Suppressor macrophage treated with lipopolysaccharide for 4 hours (primary cell): Measurements from ENCODE around the gene SLC16A2.

ENCODE experiments used
- DNase-seq: peaks from one replicate; pipeline ENCODE4 v3.0.0-alpha.2; 2020

Gene SLC16A2

DNA sequence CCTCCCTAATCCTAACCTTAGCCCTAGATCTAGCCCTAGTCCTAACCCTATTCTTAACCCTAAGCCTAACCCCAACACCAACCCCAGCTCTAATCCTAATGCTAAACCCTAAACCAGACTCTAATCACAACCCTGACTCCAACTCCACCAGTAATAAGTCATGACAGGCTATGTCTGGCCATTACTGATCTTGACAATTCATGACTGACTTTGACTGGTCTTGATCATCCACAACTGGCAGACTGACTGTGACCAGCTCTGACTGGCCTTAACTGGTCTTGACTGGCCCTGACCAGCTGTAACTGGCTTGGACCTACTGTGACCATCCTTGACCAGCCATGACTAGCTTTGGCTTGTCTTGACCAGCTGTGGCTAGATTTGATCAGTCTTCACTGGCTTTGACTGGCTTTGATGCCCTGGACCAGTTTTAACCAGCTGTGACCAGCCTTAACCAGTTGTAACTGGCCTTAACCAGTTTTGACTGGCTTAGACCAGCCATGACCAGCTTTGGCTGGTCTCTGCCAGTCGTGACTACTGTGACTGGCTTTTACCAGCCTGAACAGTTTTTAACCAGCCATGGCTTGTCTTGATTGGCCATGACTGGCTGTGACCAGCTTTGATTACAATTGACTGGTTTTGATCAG, 124.7 kb downstream of the SLC16A2 start:
- DNase-seq, result no peak

DNA sequence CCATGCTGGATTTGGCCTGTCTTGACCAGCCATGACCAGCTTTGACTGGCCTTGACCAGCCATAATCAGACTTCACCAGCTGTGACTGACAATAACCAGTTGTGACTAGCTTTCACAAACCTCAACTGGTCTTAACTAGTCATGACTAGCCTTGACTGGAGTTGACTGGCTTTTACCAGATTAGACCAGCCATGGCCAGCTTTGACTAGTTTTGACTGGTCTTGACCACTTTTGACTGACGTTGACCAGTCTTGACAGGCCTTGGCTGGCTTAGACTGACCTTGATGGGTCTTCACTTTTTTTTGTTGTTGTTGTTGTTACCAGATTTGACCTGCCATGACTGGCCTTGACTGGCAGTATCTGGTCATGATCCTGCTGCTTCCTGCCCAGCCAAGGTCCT, 125.7 kb downstream of the SLC16A2 start:
- no peak for DNase-seq

DNA sequence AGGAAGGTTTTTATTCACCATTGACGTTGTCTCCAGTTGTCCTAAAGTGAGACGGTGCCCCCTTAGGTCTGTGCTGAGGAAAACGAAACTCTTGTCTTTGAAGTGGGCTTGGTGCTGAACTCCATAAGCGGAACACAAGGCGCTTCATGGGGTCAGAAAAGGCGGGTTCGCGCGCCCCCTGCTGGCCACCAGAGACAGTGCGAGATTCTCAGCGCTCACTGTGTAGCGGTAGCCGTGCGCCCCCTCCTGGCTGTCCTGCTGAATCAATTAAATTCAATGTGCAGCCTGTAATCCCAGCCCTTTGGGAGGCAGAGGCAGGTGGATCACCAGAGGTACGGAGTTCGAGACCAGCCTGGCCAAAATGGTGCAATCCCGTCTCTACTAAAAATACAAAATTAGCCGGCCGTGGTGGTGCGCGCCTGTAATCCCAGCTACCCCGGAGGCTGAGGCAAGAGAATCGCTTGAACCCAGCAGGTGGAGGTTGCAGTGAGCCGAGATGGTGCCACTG, 129.1 kb downstream of the SLC16A2 start:
- DNase-seq, result peak; percentile 84

DNA sequence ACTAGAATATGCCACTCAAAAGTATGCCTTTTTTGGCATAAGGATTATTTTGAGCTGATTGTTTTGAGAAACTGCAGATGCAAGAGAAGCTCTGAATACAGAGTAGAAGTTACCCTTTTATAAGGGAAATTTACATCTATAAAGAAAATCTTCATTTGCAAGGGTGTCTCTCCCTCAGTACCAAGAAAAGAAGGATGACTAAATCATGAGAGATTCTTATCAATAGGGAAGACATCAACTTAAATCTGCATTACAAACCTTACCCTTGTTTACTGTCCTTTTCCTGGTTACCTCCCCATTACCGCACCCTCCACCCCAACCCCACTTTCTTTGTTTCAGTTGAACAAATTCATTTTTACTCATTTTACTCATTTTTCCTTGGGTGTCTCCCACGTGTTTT, 130.6 kb downstream of the SLC16A2 start:
- no peak for DNase-seq

DNA sequence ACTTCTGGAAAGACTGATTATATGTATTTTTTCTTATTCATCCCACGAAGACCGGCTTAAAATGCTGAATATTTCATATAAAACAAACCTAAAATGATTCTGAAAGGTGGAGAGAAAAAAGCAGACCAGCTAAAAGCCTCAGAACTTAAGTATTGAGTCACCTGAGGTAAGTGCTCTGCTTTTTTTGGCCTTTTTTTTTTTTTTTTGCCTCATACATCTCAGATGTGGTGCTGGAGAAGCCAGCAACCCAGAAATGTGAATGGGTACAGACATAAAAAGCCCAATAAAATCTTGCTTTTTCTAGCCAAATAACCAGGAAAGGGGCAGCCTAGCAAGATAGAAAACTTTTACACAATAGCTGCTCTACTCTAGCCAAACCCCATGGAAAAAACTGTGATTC, 136.1 kb downstream of the SLC16A2 start:
- no peak for DNase-seq

DNA sequence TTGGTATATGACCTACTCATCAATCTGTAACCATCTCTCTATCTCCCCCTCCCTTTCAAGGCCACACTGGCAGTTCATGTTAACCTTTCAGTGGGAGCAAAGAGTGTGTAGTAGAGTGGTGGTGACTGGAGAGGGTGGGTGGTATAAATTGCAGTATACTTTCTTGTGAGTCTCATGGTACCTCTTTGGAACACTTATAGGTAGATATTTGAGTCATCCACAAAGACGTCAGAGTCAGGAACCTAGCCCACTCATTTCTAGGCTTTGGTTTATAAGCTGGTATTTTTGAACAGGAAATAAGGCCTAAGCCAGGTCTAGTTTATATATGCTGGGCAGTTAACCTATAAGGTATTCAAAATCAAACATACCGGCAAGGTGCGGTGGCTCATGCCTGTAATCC, 156.8 kb downstream of the SLC16A2 start:
- DNase-seq, result no peak

DNA sequence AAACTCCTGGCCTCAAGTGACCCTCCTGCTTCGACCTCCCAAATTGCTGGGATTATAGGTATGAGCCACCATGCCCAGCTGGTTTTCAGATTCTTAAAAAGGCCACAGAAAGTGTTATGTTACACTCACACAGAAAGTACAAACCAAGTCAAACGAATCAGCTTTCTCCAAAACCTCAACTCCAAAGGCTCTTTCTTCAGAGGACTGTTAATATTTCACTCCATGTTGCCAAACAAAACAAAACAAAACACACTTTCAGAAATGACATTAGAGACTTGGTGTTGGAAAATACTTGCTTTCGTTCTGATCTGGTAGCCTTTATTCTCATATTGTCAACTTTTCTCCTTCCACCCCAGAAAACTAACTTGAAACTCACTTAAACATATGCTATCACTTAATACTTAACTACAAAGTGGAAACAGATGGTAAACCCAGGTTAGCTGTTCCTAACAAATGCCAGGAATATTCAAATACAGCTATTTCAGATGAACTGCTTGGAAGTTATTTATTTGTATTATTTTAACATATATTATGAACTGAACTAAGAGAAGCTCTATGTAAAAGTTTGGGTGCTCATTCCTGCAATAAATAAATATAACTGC, 158.4 kb downstream of the SLC16A2 start:
- no peak for DNase-seq
